Prostate gland (tissue), 2 donors: ENCODE data around the gene FRMD5. TPM values are rescaled to one million over a fixed set of nuclear protein-coding genes. Genes with fewer than 3 reads are reported as not detected.
A peak's percentile ranks its signal among the peaks of the same experiment; 100 is the strongest.

ENCODE experiments used
- DNase-seq: peaks from one replicate; pipeline ENCODE4 v3.0.0-alpha.2; 2019; ENCODE audit warnings: low spot score
- H3K27ac ChIP-seq, 2 donors: fragments of 200-600 bp; sonication (generic); 2 replicates each; pipeline ENCODE4 v1.5.1; 2017 to 2019
- H3K27me3 ChIP-seq: fragments of 200-600 bp; sonication (generic); replicated peaks from 2 replicates; pipeline ENCODE4 v1.5.1; 2019; ENCODE audit not compliant: insufficient read depth
- H3K36me3 ChIP-seq, 2 donors: fragments of 200-600 bp; sonication (generic); 1 replicate in 1 of 2; 2 replicates in 1 of 2; pipeline versions ENCODE4 v1.5.1 to v1.8.1; 2017 to 2019
- H3K4me1 ChIP-seq: fragments of 200-600 bp; sonication (generic); replicated peaks from 2 replicates; pipeline ENCODE4 v1.5.1; 2019
- H3K4me3 ChIP-seq, 2 donors: fragments of 200-600 bp; sonication (generic); 2 replicates each; pipeline ENCODE4 v1.5.1; 2017 to 2019
- H3K9me3 ChIP-seq: fragments of 200-600 bp; sonication (generic); 2 replicates; pipeline ENCODE4 v1.5.1; 2017
- POLR2A ChIP-seq: fragments of 450-650 bp; IDR thresholded peaks from one replicate; pipeline ENCODE4 v1.6.1; 2016; ENCODE audit warnings: antibody characterized with exemption, mild to moderate bottlenecking
- POLR2AphosphoS5 ChIP-seq: sonication (generic); formaldehyde crosslinking; IDR thresholded peaks from one replicate; pipeline ENCODE4 v1.6.1; 2017; ENCODE audit warnings: antibody characterized with exemption
- WGBS: methylation state at CpG from one replicate; pipeline ENCODE4 v1.1.5; 2018; 5-methylcytosine and 5-hydroxymethylcytosine counted together
- intact Hi-C: fragments of 100-400 bp; cut with DNase I; formaldehyde crosslinking; loops from one replicate; pipeline ENCODE4 v1.14.2; 2022
- total RNA-seq, 2 donors: library from RNA; depleted of rRNA; stranded (reverse); fragments of >200 nt; gene quantifications; one replicate each; pipeline ENCODE4 v1.1.0, GENCODE V29; 2016
- TF ChIP-seq, protein P1 (sequence below), 4 experiments: fragments of 200-600 bp in 2 of 4; fragments of 450-650 bp in 2 of 4; sonication (generic) in 2 of 4; IDR thresholded peaks; 1 replicate in 3 of 4; 2 replicates in 1 of 4; pipeline ENCODE4 v1.5.1; 2016 to 2019; ENCODE audit warnings: antibody characterized with exemption in 4 of 4, mild to moderate bottlenecking in 2 of 4, moderate library complexity in 2 of 4

Gene FRMD5
- total RNA-seq, 2 donors from 2014 or later, result 0.36 to 8.1 TPM

DNA sequence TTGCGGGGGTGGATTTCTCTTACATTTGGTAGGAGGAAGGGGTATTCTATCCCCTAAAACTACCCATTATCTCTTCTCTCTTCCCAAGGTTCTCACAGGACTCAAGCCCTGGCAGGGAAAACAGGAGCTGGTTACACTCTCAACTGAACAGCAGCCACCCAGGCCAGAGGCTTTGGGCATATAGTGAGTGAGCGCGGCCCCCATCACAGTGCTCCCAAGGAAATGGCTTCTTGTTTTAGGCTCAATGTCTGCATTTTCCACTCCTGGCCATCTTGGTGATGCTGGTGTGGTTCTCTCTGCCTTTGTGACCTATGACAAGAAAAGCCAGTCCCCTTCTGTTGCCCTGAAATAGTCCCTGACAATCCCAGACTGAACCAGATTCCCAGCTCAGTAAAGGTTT lies 318.2 kb downstream of the FRMD5 start:
- 98% methylated on average over 3 of the region's 3 CpGs for WGBS
- intact Hi-C loops, result no loop called here
- H3K4me3 ChIP-seq, result no peak overlapping the region
- no peaks in the 10 kb centered on the region for H3K4me1 ChIP-seq
- H3K27me3 ChIP-seq, result no peaks in the 10 kb centered on the region
- no peaks in the 10 kb centered on the region for H3K9me3 ChIP-seq
- DNase-seq, result no peak
- H3K36me3 ChIP-seq, result no peaks in the 10 kb centered on the region
- TF ChIP-seq, protein P1, sequence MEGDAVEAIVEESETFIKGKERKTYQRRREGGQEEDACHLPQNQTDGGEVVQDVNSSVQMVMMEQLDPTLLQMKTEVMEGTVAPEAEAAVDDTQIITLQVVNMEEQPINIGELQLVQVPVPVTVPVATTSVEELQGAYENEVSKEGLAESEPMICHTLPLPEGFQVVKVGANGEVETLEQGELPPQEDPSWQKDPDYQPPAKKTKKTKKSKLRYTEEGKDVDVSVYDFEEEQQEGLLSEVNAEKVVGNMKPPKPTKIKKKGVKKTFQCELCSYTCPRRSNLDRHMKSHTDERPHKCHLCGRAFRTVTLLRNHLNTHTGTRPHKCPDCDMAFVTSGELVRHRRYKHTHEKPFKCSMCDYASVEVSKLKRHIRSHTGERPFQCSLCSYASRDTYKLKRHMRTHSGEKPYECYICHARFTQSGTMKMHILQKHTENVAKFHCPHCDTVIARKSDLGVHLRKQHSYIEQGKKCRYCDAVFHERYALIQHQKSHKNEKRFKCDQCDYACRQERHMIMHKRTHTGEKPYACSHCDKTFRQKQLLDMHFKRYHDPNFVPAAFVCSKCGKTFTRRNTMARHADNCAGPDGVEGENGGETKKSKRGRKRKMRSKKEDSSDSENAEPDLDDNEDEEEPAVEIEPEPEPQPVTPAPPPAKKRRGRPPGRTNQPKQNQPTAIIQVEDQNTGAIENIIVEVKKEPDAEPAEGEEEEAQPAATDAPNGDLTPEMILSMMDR (IDR thresholded peaks at IDR 0.05), result no peak
- no peak for TF ChIP-seq POLR2A
- no peak for TF ChIP-seq POLR2AphosphoS5
- no peak overlapping the region for H3K27ac ChIP-seq

- Histone ChIP-seq H3K27me3 (no peaks in the 10 kb centered on the region), H3K4me3 (no peak overlapping the region), H3K36me3 (no peaks in the 10 kb centered on the region), H3K9me3 (no peaks in the 10 kb centered on the region), H3K27ac (no peak overlapping the region), H3K4me1 (no peaks in the 10 kb centered on the region)
- TF ChIP-seq, protein P1 (IDR thresholded peaks at IDR 0.05), result no peak
- TF ChIP-seq POLR2AphosphoS5 (no peak), POLR2A (no peak)
- no peak for DNase-seq
- intact Hi-C loops, result no loop called here
- 96% methylated on average over 10 of the region's 10 CpGs for WGBS
Observed at GRCh38 chr15:43873651-43874050, 321.4 kb downstream of the FRMD5 start.

DNA sequence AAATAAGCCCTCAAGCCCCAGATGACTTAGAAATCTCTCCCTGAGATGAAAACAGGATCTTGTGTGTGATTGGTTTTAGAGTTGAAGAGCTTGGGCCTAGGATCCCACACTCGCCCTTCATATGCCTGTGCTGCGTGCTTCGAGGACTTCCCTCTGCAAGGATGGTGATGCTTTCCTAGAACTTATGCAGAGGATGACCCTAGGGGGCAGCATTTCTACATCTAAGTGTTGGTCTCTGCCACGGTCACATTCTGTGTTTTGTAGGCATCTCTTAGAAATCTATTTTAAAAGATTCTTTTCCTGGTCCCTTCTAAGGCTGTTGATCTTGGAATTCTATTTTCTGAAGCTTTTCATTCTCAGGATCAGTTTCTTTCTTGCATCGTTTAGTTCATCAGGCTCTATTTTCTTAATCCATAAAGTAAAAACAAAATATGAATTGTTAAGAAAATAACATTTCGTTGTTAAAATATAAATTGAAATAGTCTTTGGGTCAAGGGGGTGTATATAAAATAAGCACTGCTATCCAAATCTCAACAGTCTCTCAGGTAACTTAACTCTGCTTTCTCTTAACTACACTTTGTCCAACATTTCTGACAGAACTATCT lies 322.6 kb downstream of the FRMD5 start:
- 52% methylated on average over 6 of the region's 6 CpGs for WGBS
- intact Hi-C loops, result no loop called here
- DNase-seq, result peak; percentile 23

GRCh38 chr15:43871835-43872234 lies 323.2 kb downstream of the FRMD5 start:
- no peak overlapping the region for H3K27ac ChIP-seq
- no peaks in the 10 kb centered on the region for H3K9me3 ChIP-seq
- H3K27me3 ChIP-seq, result no peaks in the 10 kb centered on the region
- H3K36me3 ChIP-seq, result no peaks in the 10 kb centered on the region
- DNase-seq, result no peak
- no peaks in the 10 kb centered on the region for H3K4me1 ChIP-seq
- 92% methylated on average over 2 of the region's 2 CpGs for WGBS
- no peak overlapping the region for H3K4me3 ChIP-seq
- TF ChIP-seq POLR2AphosphoS5 (no peak), POLR2A (no peak)
- TF ChIP-seq, protein P1 (IDR thresholded peaks at IDR 0.05), result no peak
- intact Hi-C loops, result no loop called here

More for the DNA sequence above, 322.6 kb downstream of the FRMD5 start:
- H3K36me3 ChIP-seq, result no peaks in the 10 kb centered on the region
- no peaks in the 10 kb centered on the region for H3K4me1 ChIP-seq
- no peak overlapping the region for H3K27ac ChIP-seq
- no peaks in the 10 kb centered on the region for H3K27me3 ChIP-seq
- H3K4me3 ChIP-seq, result no peak overlapping the region
- no peaks in the 10 kb centered on the region for H3K9me3 ChIP-seq
- no peak for TF ChIP-seq POLR2AphosphoS5
- TF ChIP-seq, protein P1 (IDR thresholded peaks at IDR 0.05), result peak in 3 of 4 experiments; percentile 23 to 40 (median 29)

DNA sequence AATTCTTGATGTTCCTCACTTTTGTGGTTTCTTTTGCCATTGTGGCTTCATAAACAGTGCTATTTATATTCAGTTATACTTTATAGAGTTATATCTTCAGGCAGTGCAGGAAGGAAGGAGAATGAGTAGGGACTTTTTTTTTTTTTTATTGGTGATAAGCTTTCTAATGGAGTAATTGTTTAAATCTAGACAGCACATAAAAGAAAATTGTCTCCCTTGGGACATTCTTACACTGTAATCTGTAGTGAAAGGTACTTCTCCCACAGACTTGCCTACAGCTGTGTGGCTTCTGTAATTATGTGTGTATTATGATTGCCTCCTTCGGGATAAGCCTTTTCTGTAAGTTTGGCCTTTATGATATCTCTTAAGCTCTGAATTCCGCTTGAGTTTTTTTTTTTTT lies 326.7 kb downstream of the FRMD5 start:
- Histone ChIP-seq H3K27ac (no peak overlapping the region), H3K4me1 (no peaks in the 10 kb centered on the region), H3K4me3 (no peak overlapping the region), H3K36me3 (no peaks in the 10 kb centered on the region), H3K9me3 (no peaks in the 10 kb centered on the region), H3K27me3 (no peaks in the 10 kb centered on the region)
- WGBS, result 78% methylated on average over 2 of the region's 2 CpGs
- intact Hi-C loops, result no loop called here
- TF ChIP-seq POLR2AphosphoS5, result no peak
- DNase-seq, result no peak
